ENCODE measurements around the gene LARP1. TPM values are rescaled to one million over a fixed set of nuclear protein-coding genes. Genes with fewer than 3 reads are reported as not detected.
"Not testable (repeated sequence)": the region's sequence is repeated elsewhere in the genome, so short reads cannot be mapped to it uniquely, and the experiment has no call there.

Gene LARP1
- total RNA-seq, 1 donor from 2014 or later, result 231 TPM

DNA sequence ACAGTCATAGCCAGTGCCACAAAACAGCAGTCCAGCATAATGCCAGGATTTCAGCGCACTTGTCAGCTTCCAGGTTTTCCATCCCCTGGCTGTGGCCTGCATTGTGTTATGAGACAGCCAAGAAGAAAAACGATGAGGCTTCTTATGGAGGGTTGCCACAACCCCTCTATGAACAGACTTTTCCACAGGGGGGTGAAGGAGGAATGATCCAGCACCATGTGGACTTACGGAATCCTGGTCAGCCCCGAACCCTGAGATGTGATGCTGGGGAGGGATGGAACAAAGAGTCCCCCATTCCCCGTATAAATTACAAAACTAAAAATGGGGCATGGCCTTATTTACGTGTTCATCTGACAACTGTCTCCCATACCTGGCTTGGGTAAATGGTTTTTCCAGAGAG is 62.6 kb downstream of the LARP1 start:
- intact Hi-C loops (cut with micrococcal nuclease), result loop anchor here (10.0 kb wide), 1 partner anchor 373 kb away; the partner anchor contains the start of gene SAP30L
- Mint-ChIP-seq H3K36me3 (ENCODE audit: low read depth) (peaks cover 64% of the 10 kb centered on the region), H3K27me3 (no peaks in the 10 kb centered on the region), H3K9me3 (no peaks in the 10 kb centered on the region), H3K4me1 (peaks cover 15% of the 10 kb centered on the region), H3K4me3 (no peak overlapping the region), H3K27ac (no peak overlapping the region)
- TF ChIP-seq, protein P1, sequence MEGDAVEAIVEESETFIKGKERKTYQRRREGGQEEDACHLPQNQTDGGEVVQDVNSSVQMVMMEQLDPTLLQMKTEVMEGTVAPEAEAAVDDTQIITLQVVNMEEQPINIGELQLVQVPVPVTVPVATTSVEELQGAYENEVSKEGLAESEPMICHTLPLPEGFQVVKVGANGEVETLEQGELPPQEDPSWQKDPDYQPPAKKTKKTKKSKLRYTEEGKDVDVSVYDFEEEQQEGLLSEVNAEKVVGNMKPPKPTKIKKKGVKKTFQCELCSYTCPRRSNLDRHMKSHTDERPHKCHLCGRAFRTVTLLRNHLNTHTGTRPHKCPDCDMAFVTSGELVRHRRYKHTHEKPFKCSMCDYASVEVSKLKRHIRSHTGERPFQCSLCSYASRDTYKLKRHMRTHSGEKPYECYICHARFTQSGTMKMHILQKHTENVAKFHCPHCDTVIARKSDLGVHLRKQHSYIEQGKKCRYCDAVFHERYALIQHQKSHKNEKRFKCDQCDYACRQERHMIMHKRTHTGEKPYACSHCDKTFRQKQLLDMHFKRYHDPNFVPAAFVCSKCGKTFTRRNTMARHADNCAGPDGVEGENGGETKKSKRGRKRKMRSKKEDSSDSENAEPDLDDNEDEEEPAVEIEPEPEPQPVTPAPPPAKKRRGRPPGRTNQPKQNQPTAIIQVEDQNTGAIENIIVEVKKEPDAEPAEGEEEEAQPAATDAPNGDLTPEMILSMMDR (IDR thresholded peaks at IDR 0.05), result no peak
- no peak for DNase-seq
- CTCF ChIA-PET, result no interaction called here
- no peak for ATAC-seq (ENCODE audit: low read depth)
- POLR2A ChIA-PET, result no interaction called here

- CTCF ChIA-PET, result no interaction called here
- DNase-seq (no peak), ATAC-seq (ENCODE audit: low read depth) (no peak)
- Mint-ChIP-seq H3K27ac (no peak overlapping the region), H3K4me3 (no peak overlapping the region), H3K27me3 (no peaks in the 10 kb centered on the region), H3K36me3 (ENCODE audit: low read depth) (peaks cover 60% of the 10 kb centered on the region), H3K4me1 (peaks cover 7% of the 10 kb centered on the region), H3K9me3 (no peaks in the 10 kb centered on the region)
- intact Hi-C loops (cut with micrococcal nuclease), result loop anchor here (10.0 kb wide), 1 partner anchor 374 kb away; the partner anchor contains the start of gene SAP30L
- POLR2A ChIA-PET, result no interaction called here
- TF ChIP-seq, protein P1 (IDR thresholded peaks at IDR 0.05), result no peak
These were observed 63.4 kb downstream of the LARP1 start for GRCh38 chr5:154818471-154819116.

GRCh38 chr5:154819546-154819945 is 64.4 kb downstream of the LARP1 start:
- H3K36me3 Mint-ChIP-seq (ENCODE audit: low read depth), result peaks cover 54% of the 10 kb centered on the region
- H3K4me1 Mint-ChIP-seq, result peaks cover 3% of the 10 kb centered on the region
- intact Hi-C loops (cut with micrococcal nuclease), result loop anchor here (10.0 kb wide), 1 partner anchor 375 kb away; the partner anchor contains the start of gene SAP30L
- no peak overlapping the region for H3K27ac Mint-ChIP-seq
- CTCF ChIA-PET, result no interaction called here
- POLR2A ChIA-PET, result no interaction called here
- DNase-seq, result no peak
- no peaks in the 10 kb centered on the region for H3K27me3 Mint-ChIP-seq
- no peak overlapping the region for H3K4me3 Mint-ChIP-seq
- ATAC-seq (ENCODE audit: low read depth), result no peak
- H3K9me3 Mint-ChIP-seq, result no peaks in the 10 kb centered on the region
- TF ChIP-seq, protein P1 (IDR thresholded peaks at IDR 0.05), result no peak

GRCh38 chr5:154820383-154820782 is 65.2 kb downstream of the LARP1 start:
- Mint-ChIP-seq H3K27ac (no peak overlapping the region), H3K4me3 (no peak overlapping the region), H3K36me3 (ENCODE audit: low read depth) (peaks cover 46% of the 10 kb centered on the region), H3K9me3 (no peaks in the 10 kb centered on the region), H3K27me3 (no peaks in the 10 kb centered on the region), H3K4me1 (no peaks in the 10 kb centered on the region)
- intact Hi-C loops (cut with micrococcal nuclease), result no loop called here
- ChIA-PET CTCF (no interaction called here), POLR2A (no interaction called here)
- ATAC-seq (ENCODE audit: low read depth) (no peak), DNase-seq (no peak)
- TF ChIP-seq, protein P1 (IDR thresholded peaks at IDR 0.05), result no peak

DNA sequence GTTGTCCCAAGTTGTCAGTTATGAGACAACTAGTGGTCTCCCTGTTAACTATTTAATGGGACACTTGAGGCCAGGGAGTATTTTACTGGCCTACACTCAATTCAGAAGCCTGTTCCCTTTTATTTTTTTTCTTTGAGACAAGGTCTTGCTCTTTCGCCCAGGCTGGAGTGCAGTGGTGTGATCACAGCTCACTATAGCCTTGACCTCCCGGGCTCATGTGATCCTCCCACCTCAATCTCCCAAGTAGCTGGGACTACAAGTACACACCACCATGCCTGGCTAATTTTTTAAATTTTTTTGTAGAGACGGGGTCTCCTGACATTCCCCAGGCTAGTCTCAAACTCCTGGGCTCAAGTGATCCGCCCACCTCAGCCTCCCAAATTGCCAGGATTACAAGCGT is 67.7 kb downstream of the LARP1 start:
- ATAC-seq (ENCODE audit: low read depth); H3K4me1 Mint-ChIP-seq; DNase-seq; H3K4me3 Mint-ChIP-seq; H3K27me3 Mint-ChIP-seq; H3K9me3 Mint-ChIP-seq; CTCF ChIA-PET; H3K27ac Mint-ChIP-seq; intact Hi-C loops (cut with micrococcal nuclease): not testable (repeated sequence)
- H3K36me3 Mint-ChIP-seq (ENCODE audit: low read depth), result peaks cover 24% of the 10 kb centered on the region
- POLR2A ChIA-PET, result interaction anchor here (0.6 kb wide), 1 partner anchor 19 kb away, joined by 3 read pairs; no protein-coding TSS in a partner anchor
